Thoracic aorta (tissue), 2 donors: ENCODE data around the gene PTGFRN. TPM values are rescaled to one million over a fixed set of nuclear protein-coding genes. Genes with fewer than 3 reads are reported as not detected.

ENCODE experiments used
- ATAC-seq: fragments of 150-250 bp; one replicate; pipeline ENCODE4 v1.8.0; 2017; ENCODE audit warnings: low read depth; ENCODE audit not compliant: insufficient number of reproducible peaks, low FRiP score
- DNase-seq: peaks from one replicate; pipeline ENCODE4 v3.0.0-alpha.2; 2020; ENCODE audit warnings: low spot score
- H3K27ac ChIP-seq, 2 donors: fragments of 200-600 bp; sonication (generic); 1 replicate in 1 of 2; 2 replicates in 1 of 2; pipeline ENCODE4 v1.5.1; 2016; ENCODE audit warnings: mild to moderate bottlenecking in 2 of 2, moderate library complexity in 2 of 2
- H3K27me3 ChIP-seq: fragments of 200-600 bp; sonication (generic); replicated peaks from 2 replicates; pipeline ENCODE4 v1.6.0; 2016; ENCODE audit warnings: mild to moderate bottlenecking; ENCODE audit not compliant: insufficient read depth
- H3K36me3 ChIP-seq: fragments of 200-600 bp; sonication (generic); one replicate; pipeline ENCODE4 v1.5.1; 2016
- H3K4me1 ChIP-seq, 2 donors: fragments of 200-600 bp; sonication (generic); 1 replicate in 1 of 2; 2 replicates in 1 of 2; pipeline versions ENCODE4 v1.5.1 to v1.6.0; 2016; ENCODE audit warnings: low read depth in 2 of 2, mild to moderate bottlenecking in 1 of 2; ENCODE audit not compliant: control insufficient read depth in 1 of 2
- H3K4me3 ChIP-seq: fragments of 200-600 bp; sonication (generic); 2 replicates; pipeline ENCODE4 v1.5.1; 2016; ENCODE audit warnings: mild to moderate bottlenecking
- H3K9me3 ChIP-seq: fragments of 200-600 bp; sonication (generic); 2 replicates; pipeline ENCODE4 v1.5.1; 2016
- total RNA-seq, 2 donors: library from RNA; depleted of rRNA; stranded (reverse); fragments of >200 nt; gene quantifications; one replicate each; pipeline versions ENCODE4 v1.1.0 to v1.2.3, GENCODE V29; 2016
- TF ChIP-seq, protein P1 (sequence below): fragments of 200-600 bp; sonication (generic); IDR thresholded peaks from one replicate; pipeline ENCODE4 v1.5.1; 2019; ENCODE audit warnings: antibody characterized with exemption

PTGFRN gene
- total RNA-seq, 2 donors from 2014 or later = 24.5 to 32.7 TPM

DNA sequence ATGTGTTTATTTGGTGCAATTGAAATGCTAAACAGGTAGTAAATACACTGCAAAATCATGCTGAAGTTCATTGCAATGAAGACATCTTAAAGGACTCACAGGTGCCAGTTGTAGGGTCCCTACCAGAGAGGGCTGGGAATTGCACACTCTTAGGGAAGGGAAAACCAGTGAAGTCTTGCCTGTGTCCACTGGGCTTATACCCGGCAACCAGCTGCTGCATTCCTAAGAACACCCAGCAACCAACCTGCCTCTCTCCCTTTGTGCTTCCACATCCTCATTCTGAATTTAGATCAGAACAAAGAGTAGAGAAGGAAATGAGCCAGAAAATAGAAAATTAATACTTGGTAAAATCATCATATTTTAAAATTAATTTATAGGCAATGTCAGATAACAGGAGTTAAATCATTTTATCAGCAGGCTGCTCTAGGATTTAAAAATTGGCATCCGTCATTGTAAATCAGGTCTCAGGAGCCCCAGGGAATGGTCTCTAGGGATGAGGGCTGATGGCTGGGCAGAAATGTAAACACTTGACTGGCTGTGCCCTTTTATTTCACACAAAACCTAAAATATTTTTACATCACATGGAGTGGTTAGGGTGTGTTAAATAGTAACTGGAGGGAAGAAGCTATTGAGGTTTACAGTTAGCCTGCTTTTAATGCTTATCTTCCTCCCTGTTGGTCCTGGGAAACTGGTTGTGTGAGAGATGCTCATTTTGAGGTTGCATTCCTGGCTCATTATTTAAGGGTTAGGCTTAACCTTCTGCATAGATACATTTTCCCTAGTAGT is 31.3 kb downstream of the PTGFRN start:
- Histone ChIP-seq H3K27me3 (no peaks in the 10 kb centered on the region), H3K36me3 (no peaks in the 10 kb centered on the region), H3K4me1 (peaks cover 0 to 8% of the 10 kb centered on the region in 2 donors), H3K9me3 (no peaks in the 10 kb centered on the region), H3K4me3 (no peak overlapping the region), H3K27ac (no peak overlapping the region)
- ATAC-seq (no peak), DNase-seq (no peak)
- TF ChIP-seq, protein P1, sequence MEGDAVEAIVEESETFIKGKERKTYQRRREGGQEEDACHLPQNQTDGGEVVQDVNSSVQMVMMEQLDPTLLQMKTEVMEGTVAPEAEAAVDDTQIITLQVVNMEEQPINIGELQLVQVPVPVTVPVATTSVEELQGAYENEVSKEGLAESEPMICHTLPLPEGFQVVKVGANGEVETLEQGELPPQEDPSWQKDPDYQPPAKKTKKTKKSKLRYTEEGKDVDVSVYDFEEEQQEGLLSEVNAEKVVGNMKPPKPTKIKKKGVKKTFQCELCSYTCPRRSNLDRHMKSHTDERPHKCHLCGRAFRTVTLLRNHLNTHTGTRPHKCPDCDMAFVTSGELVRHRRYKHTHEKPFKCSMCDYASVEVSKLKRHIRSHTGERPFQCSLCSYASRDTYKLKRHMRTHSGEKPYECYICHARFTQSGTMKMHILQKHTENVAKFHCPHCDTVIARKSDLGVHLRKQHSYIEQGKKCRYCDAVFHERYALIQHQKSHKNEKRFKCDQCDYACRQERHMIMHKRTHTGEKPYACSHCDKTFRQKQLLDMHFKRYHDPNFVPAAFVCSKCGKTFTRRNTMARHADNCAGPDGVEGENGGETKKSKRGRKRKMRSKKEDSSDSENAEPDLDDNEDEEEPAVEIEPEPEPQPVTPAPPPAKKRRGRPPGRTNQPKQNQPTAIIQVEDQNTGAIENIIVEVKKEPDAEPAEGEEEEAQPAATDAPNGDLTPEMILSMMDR = no peak

DNA sequence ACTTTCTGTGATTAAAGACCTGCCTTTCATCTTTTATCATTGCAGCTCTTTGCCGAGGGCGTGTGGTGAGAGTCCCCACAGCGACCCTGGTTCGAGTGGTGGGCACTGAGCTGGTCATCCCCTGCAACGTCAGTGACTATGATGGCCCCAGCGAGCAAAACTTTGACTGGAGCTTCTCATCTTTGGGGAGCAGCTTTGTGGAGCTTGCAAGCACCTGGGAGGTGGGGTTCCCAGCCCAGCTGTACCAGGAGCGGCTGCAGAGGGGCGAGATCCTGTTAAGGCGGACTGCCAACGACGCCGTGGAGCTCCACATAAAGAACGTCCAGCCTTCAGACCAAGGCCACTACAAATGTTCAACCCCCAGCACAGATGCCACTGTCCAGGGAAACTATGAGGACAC is 32.0 kb downstream of the PTGFRN start:
- ATAC-seq (no peak), DNase-seq (no peak)
- Histone ChIP-seq H3K36me3 (no peaks in the 10 kb centered on the region), H3K27me3 (no peaks in the 10 kb centered on the region), H3K4me1 (peaks cover 0 to 8% of the 10 kb centered on the region in 2 donors), H3K4me3 (no peak overlapping the region), H3K27ac (no peak overlapping the region), H3K9me3 (no peaks in the 10 kb centered on the region)
- TF ChIP-seq, protein P1 = no peak

DNA sequence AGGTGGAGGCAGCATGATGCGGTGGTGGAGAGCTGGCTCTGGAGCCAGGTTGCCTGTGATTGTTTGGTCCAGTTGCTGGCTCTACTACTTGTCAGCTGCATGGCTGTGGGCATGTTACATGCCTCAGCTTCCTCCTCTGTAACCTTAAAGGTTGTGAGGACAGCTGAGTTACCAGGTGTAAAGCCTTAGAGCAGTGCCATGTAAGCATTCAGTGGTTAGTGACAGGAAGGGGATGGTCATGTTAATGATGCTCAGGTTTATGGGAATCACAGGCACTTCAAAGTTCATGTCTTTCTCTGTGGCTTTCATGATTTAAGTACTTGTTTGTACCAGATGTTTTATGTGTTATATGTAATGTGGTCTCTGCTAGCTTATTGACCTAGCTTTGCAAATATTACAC is 32.6 kb downstream of the PTGFRN start:
- no peak overlapping the region for H3K4me3 ChIP-seq
- no peaks in the 10 kb centered on the region for H3K27me3 ChIP-seq
- H3K27ac ChIP-seq = no peak overlapping the region
- peaks cover 0 to 12% of the 10 kb centered on the region in 2 donors for H3K4me1 ChIP-seq
- DNase-seq = no peak
- no peak for ATAC-seq
- H3K36me3 ChIP-seq = no peaks in the 10 kb centered on the region
- TF ChIP-seq, protein P1 = no peak
- no peaks in the 10 kb centered on the region for H3K9me3 ChIP-seq

DNA sequence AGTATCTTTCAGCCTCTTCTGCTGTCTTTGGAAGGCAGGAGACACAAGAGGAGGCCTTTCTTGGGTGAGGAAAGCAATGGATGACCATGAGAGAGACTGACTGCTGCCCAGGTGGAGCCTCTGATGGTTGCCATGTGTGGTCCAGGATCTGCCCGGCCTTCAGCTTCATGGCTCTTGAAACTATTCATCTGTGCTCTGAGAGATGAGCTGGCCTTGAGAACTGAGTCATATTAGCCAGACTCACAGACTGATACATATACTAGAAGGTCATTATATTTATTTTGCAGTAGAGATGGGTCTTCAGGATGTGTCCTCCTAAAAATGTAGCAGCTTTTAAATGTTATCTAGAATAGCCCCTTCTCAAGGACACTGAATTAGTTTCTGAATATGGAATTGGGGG is 33.7 kb downstream of the PTGFRN start:
- TF ChIP-seq, protein P1 = no peak
- H3K4me3 ChIP-seq = no peak overlapping the region
- no peaks in the 10 kb centered on the region for H3K9me3 ChIP-seq
- H3K27me3 ChIP-seq = no peaks in the 10 kb centered on the region
- no peaks in the 10 kb centered on the region for H3K36me3 ChIP-seq
- H3K4me1 ChIP-seq = peaks cover 0 to 21% of the 10 kb centered on the region in 2 donors
- no peak overlapping the region for H3K27ac ChIP-seq
- no peak for DNase-seq
- no peak for ATAC-seq

DNA sequence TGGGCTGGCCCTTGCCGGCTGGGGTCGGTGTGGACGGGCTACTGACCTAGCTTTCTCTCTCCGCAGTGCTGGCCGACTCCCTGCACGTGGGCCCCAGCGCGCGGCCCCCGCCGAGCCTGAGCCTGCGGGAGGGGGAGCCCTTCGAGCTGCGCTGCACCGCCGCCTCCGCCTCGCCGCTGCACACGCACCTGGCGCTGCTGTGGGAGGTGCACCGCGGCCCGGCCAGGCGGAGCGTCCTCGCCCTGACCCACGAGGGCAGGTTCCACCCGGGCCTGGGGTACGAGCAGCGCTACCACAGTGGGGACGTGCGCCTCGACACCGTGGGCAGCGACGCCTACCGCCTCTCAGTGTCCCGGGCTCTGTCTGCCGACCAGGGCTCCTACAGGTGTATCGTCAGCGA is 34.9 kb downstream of the PTGFRN start:
- peaks cover 3% of the 10 kb centered on the region for H3K36me3 ChIP-seq
- ATAC-seq = no peak
- no peaks in the 10 kb centered on the region for H3K27me3 ChIP-seq
- peaks cover 0 to 22% of the 10 kb centered on the region in 2 donors for H3K4me1 ChIP-seq
- no peak for DNase-seq
- no peaks in the 10 kb centered on the region for H3K9me3 ChIP-seq
- no peak overlapping the region for H3K4me3 ChIP-seq
- TF ChIP-seq, protein P1 = no peak
- no peak overlapping the region for H3K27ac ChIP-seq
